HCT116 (cell line): Measurements from ENCODE around the gene ZNF681. TPM values are rescaled to one million over a fixed set of nuclear protein-coding genes. Genes with fewer than 3 reads are reported as not detected.
"Not testable (repeated sequence)": the region's sequence is repeated elsewhere in the genome, so short reads cannot be mapped to it uniquely, and the experiment has no call there.

Experiments
- ATAC-seq: fragments of 200-7000 bp; cut with Tn5 transposase; 2 replicates; pipeline ENCODE4 v1.9.1; 2020; ENCODE audit warnings: mild to moderate bottlenecking, moderate library complexity
- BruUV-seq: library from RNA; stranded (reverse); fragments of 400-500 nt; replicated peaks from 2 replicates; lab custom pipeline; 2021; lab: Mats Ljungman, UMichigan
- CTCF ChIA-PET: fragments of 300-600 bp; sonication (Branson Sonifier 250); formaldehyde crosslinking; loops from one replicate; lab custom pipeline; 2021; ENCODE audit warnings: antibody characterized with exemption; lab: Charles Lee
- POLR2A ChIA-PET: fragments of 300-600, 350-600 bp; sonication (Branson Sonifier 250); formaldehyde crosslinking; loops from one replicate; lab custom pipeline; 2021; ENCODE audit warnings: antibody characterized with exemption; lab: Charles Lee
- RAD21 ChIA-PET, 2 experiments: fragments of 300-600 bp; sonication (Branson Sonifier 250); formaldehyde crosslinking; loops; one replicate each; lab custom pipeline; 2023; ENCODE audit warnings: low total read pairs in 2 of 2; ENCODE audit not compliant: uncharacterized antibody in 2 of 2, unreplicated experiment in 2 of 2, low non-redundant PET in 1 of 2; lab: Charles Lee
- DNase-seq: peaks from one replicate; pipeline ENCODE4 v3.0.0-alpha.2; 2010; ENCODE audit warnings: low read depth, low spot score
- H2AFZ ChIP-seq: fragments of 200-600 bp; shearing (Covaris generic), sonication (generic); 2 replicates; pipeline ENCODE4 v1.6.1; 2017; ENCODE audit warnings: low read depth, mixed run types, mixed read lengths, antibody characterized with exemption, low read length; ENCODE audit not compliant: poor library complexity, severe bottlenecking
- H3K27ac ChIP-seq: 2 replicates; pipeline ENCODE4 v1.5.1; 2012; ENCODE audit warnings: low read depth, low read length
- H3K27me3 ChIP-seq: fragments of 200-600 bp; sonication (generic); 2 replicates; pipeline ENCODE4 v1.6.1; 2016; ENCODE audit warnings: mixed run types, low read length, mixed read lengths; ENCODE audit not compliant: insufficient read depth
- H3K36me3 ChIP-seq, 2 experiments: fragments of 200-500 bp in 1 of 2; fragments of 200-600 bp in 1 of 2; sonication (Bioruptor generic) in 1 of 2; sonication (generic) in 1 of 2; 2 replicates each; pipeline versions ENCODE4 v1.5.1 to v1.6.1; 2014 to 2016; ENCODE audit warnings: low read length in 2 of 2, inconsistent platforms in 1 of 2, mixed read lengths in 1 of 2, mixed run types in 1 of 2; ENCODE audit not compliant: insufficient read depth in 2 of 2, control insufficient read depth in 1 of 2
- H3K4me1 ChIP-seq, 2 experiments: fragments of 200-600 bp in 1 of 2; sonication (generic) in 1 of 2; 2 replicates each; pipeline versions ENCODE4 v1.5.1 to v1.6.1; 2012 to 2017; ENCODE audit warnings: low read length in 2 of 2, inconsistent platforms in 1 of 2, mild to moderate bottlenecking in 1 of 2, mixed read lengths in 1 of 2, mixed run types in 1 of 2, moderate library complexity in 1 of 2; ENCODE audit not compliant: insufficient read depth in 2 of 2, control insufficient read depth in 1 of 2
- H3K4me2 ChIP-seq: fragments of 200-600 bp; sonication (generic); 2 replicates; pipeline ENCODE4 v1.6.1; 2017; ENCODE audit warnings: mixed run types, low read length, mixed read lengths
- H3K4me3 ChIP-seq, 2 experiments: fragments of 200-600 bp in 1 of 2; sonication (generic) in 1 of 2; replicated peaks in 1 of 2; 2 replicates each; pipeline ENCODE4 v1.5.1; 2011 to 2016; ENCODE audit warnings: low read length in 2 of 2, control low read depth in 1 of 2, low read depth in 1 of 2, mild to moderate bottlenecking in 1 of 2, mixed read lengths in 1 of 2, mixed run types in 1 of 2
- H3K79me2 ChIP-seq: fragments of 200-600 bp; sonication (generic); 2 replicates; pipeline ENCODE4 v1.6.1; 2017; ENCODE audit warnings: mild to moderate bottlenecking, mixed run types, low read length, moderate library complexity, mixed read lengths; ENCODE audit not compliant: insufficient read depth
- H3K9ac ChIP-seq: fragments of 200-600 bp; sonication (generic); 2 replicates; pipeline ENCODE4 v1.6.1; 2016; ENCODE audit warnings: low read length, mixed read lengths
- H3K9me2 ChIP-seq: fragments of 200-600 bp; sonication (generic), shearing (Covaris generic); 2 replicates; pipeline ENCODE4 v1.6.1; 2017; ENCODE audit warnings: mixed run types, mild to moderate bottlenecking, moderate library complexity; ENCODE audit not compliant: insufficient read depth
- H3K9me3 ChIP-seq, 2 experiments: fragments of 200-500 bp in 1 of 2; fragments of 200-600 bp in 1 of 2; sonication (Bioruptor generic) in 1 of 2; sonication (generic) in 1 of 2; 2 replicates each; pipeline ENCODE4 v1.6.1; 2014 to 2017; ENCODE audit warnings: low read length in 2 of 2, mixed read lengths in 2 of 2, inconsistent platforms in 1 of 2, low read depth in 1 of 2, mild to moderate bottlenecking in 1 of 2, mixed run types in 1 of 2, moderate library complexity in 1 of 2; ENCODE audit not compliant: control insufficient read depth in 1 of 2, insufficient read depth in 1 of 2
- H4K20me1 ChIP-seq: fragments of 200-600 bp; sonication (generic), shearing (Covaris generic); 2 replicates; pipeline ENCODE4 v1.6.1; 2017; ENCODE audit warnings: mixed run types, mild to moderate bottlenecking, moderate library complexity; ENCODE audit not compliant: insufficient read depth
- EZH2phosphoT487 ChIP-seq: fragments of 200-600 bp; IDR thresholded peaks from 2 replicates; pipeline ENCODE4 v1.6.1; 2018; ENCODE audit warnings: antibody characterized with exemption, borderline replicate concordance
- ZNF274 ChIP-seq: fragments of 200-500 bp; sonication (Bioruptor generic); IDR thresholded peaks from 2 replicates; pipeline ENCODE4 v1.6.1; 2014; ENCODE audit warnings: mild to moderate bottlenecking, low read depth, low read length, inconsistent platforms
- intact Hi-C: fragments of 100-400 bp; cut with micrococcal nuclease; formaldehyde crosslinking; loops from 2 replicates; pipeline ENCODE4 v1.10.0; 2022
- total RNA-seq: library from RNA; stranded (reverse); gene quantifications from one replicate; pipeline ENCODE4 v1.2.1, GENCODE V29; 2021; ENCODE audit not compliant: unreplicated experiment

The ZNF681 gene
- total RNA-seq, 1 experiment from 2014 or later, result not detected

DNA sequence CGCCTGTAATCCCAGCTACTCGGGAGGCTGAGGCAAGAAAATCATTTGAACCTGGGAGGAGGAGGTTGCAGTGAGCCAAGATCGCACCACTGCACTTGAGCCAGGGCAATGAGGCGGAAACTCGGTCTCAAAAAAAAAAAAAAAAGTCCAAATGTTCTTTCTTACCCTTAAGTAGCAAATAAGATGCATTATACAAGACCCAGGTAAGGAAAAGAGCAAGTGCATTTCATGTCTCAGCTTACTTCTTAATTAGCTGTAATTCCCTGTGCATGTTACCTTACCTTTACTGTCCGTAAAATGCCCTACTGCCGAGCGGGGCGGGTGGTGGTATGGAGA is 3.8 kb upstream of the ZNF681 start:
- Histone ChIP-seq H3K9me3 (no peaks in the 10 kb centered on the region; a peak in 1 of 4 replicates), H2AFZ (no peak overlapping the region), H3K4me3 (no peak overlapping the region), H3K79me2 (no peaks in the 10 kb centered on the region), H3K4me2 (no peak overlapping the region), H4K20me1 (no peaks in the 10 kb centered on the region), H3K4me1 (no peaks in the 10 kb centered on the region), H3K27me3 (no peaks in the 10 kb centered on the region), H3K36me3 (no peaks in the 10 kb centered on the region), H3K9me2 (no peaks in the 10 kb centered on the region), H3K27ac (no peak overlapping the region), H3K9ac (no peak overlapping the region)
- ChIA-PET POLR2A (no interaction called here), CTCF (no interaction called here), RAD21 (no interaction called here)
- intact Hi-C loops, result no loop called here
- no peak for TF ChIP-seq EZH2phosphoT487
- ATAC-seq (no peak), DNase-seq (no peak)
- no TSS peak for BruUV-seq

- H3K9me2 ChIP-seq, H3K4me3 ChIP-seq, ATAC-seq, H3K4me1 ChIP-seq, H3K4me2 ChIP-seq, BruUV-seq, H3K27me3 ChIP-seq, RAD21 ChIA-PET, intact Hi-C loops, H3K9ac ChIP-seq, H3K36me3 ChIP-seq, CTCF ChIA-PET, H3K9me3 ChIP-seq, H3K27ac ChIP-seq, H4K20me1 ChIP-seq, POLR2A ChIA-PET, H2AFZ ChIP-seq, DNase-seq, H3K79me2 ChIP-seq: not testable (repeated sequence)
Measured at GRCh38 chr19:23760326-23760725, 1.6 kb upstream of the ZNF681 start.

DNA sequence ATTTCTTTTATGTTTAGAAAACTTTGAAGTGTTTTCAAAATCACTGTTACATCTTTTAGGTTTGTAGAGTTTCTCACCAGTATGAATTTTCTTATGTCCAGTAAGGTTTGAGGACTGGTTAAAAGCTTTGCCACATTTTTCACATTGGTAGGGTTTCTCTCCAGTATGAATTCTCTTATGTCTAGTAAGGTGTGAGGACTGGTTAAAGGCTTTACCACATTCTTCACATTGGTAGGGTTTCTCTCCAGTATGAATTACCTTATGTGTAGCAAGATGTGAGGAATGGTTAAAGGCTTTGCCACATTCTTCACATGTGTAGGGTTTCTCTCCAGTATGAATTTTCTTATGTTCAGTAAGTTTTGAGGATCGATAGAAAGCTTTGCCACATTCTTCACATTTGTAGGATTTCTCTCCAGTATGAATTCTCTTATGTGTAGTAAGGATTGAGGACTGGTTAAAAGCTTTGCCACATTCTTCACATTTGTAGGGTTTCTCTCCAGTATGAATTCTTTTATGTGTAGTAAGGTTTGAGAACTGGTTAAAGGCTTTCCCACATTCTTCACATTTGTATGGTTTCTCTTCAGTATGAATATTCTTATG is 15.0 kb downstream of the ZNF681 start:
- TF ChIP-seq ZNF274, result peak; percentile 34
- RAD21 ChIA-PET, H3K4me3 ChIP-seq, H2AFZ ChIP-seq, H3K9ac ChIP-seq, CTCF ChIA-PET, H4K20me1 ChIP-seq, H3K4me1 ChIP-seq, H3K4me2 ChIP-seq, DNase-seq, H3K36me3 ChIP-seq, H3K27ac ChIP-seq, H3K27me3 ChIP-seq, intact Hi-C loops, H3K79me2 ChIP-seq, H3K9me2 ChIP-seq, ATAC-seq, BruUV-seq, POLR2A ChIA-PET: not testable (repeated sequence)
- peaks cover 3 to 13% of the 10 kb centered on the region in 2 experiments; a peak in 3 of 4 replicates for H3K9me3 ChIP-seq

GRCh38 chr19:23730729-23731465 is 27.8 kb downstream of the ZNF681 start:
- POLR2A ChIA-PET, DNase-seq, H2AFZ ChIP-seq, intact Hi-C loops, H3K36me3 ChIP-seq, ATAC-seq, H3K4me2 ChIP-seq, H4K20me1 ChIP-seq, H3K27me3 ChIP-seq, BruUV-seq, H3K27ac ChIP-seq, H3K79me2 ChIP-seq, H3K9me3 ChIP-seq, RAD21 ChIA-PET, H3K9ac ChIP-seq, CTCF ChIA-PET, H3K4me1 ChIP-seq, H3K9me2 ChIP-seq, H3K4me3 ChIP-seq: not testable (repeated sequence)
